Duodenal mucosa (tissue), 2 donors: ENCODE data around the gene POU6F1.

Source experiments
- H3K27ac ChIP-seq: one replicate; pipeline ENCODE4 v1.7.0; 2013; ENCODE audit warnings: low read depth, low read length
- H3K27me3 ChIP-seq, 2 donors: one replicate each; pipeline ENCODE4 v1.7.0; 2013; ENCODE audit warnings: low read length in 2 of 2, control low read depth in 1 of 2; ENCODE audit not compliant: insufficient read depth in 2 of 2, control insufficient read depth in 1 of 2
- H3K36me3 ChIP-seq, 2 donors: one replicate each; pipeline ENCODE4 v1.7.0; 2013; ENCODE audit warnings: low read length in 2 of 2, control low read depth in 1 of 2; ENCODE audit not compliant: insufficient read depth in 2 of 2, control insufficient read depth in 1 of 2
- H3K4me1 ChIP-seq, 2 donors: one replicate each; pipeline ENCODE4 v1.7.0; 2013; ENCODE audit warnings: low read length in 2 of 2, control low read depth in 1 of 2; ENCODE audit not compliant: insufficient read depth in 2 of 2, control insufficient read depth in 1 of 2
- H3K4me3 ChIP-seq, 2 donors: one replicate each; pipeline ENCODE4 v1.7.0; 2013; ENCODE audit warnings: low read length in 2 of 2, low read depth in 1 of 2
- H3K9ac ChIP-seq, 2 donors: one replicate each; pipeline ENCODE4 v1.7.0; 2013; ENCODE audit warnings: low read length in 2 of 2, low read depth in 1 of 2
- H3K9me3 ChIP-seq, 2 donors: one replicate each; pipeline ENCODE4 v1.7.0; 2013; ENCODE audit warnings: low read length in 2 of 2, control low read depth in 1 of 2; ENCODE audit not compliant: control insufficient read depth in 1 of 2

The POU6F1 gene

DNA sequence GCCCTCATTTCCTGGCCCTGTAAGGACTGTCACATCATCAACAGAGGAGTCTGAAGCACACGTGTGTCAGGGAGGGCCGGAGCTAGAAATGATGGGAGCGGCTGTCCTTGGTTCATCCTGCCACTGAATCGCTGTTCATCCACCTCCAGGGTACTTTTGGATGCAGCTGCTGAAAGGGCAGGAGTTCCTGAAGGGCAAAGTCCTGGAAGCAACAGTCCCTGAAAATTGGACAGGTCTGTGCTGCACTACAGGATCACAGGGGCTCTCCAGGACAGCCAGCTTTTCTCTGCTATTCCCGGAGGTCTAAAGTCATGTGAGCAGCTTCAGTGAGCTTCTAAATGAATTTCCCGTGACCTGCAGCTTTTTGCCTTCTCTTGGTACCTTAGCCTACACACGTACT is 17.7 kb downstream of the POU6F1 start:
- no peak overlapping the region for H3K27ac ChIP-seq
- no peak overlapping the region for H3K4me3 ChIP-seq
- H3K36me3 ChIP-seq, result no peaks in the 10 kb centered on the region
- no peaks in the 10 kb centered on the region for H3K4me1 ChIP-seq
- H3K27me3 ChIP-seq, result no peaks in the 10 kb centered on the region
- no peak overlapping the region for H3K9ac ChIP-seq
- no peaks in the 10 kb centered on the region for H3K9me3 ChIP-seq

DNA sequence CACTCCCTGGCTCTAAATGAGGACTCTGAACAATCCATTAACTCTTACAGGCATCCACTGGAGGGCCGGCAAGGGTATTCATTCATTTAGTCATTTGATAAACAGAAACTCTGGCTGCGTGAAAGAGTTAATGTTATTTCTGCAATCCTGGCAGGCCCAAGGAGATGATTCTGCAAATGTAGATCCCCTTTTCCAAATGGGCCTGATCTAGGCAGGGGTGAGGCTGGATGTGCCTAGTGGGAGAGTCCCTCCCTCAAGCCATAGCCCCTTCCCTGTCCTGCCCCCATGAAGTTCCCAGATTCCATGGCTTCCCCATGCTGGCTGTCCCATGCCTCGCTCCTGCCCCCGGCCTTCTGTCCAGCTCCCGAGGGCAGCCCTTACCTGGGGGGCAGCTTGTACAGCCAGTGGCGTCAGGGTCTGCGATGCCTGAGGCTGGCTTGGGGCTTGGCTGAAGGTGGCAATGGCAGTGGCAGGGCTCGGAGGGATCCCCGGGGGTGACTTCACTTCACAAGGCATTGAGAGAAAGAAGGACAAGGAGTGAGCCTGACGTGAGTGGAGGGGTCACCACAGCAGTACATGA is 18.4 kb downstream of the POU6F1 start:
- Histone ChIP-seq H3K4me1 (no peaks in the 10 kb centered on the region), H3K27ac (no peak overlapping the region), H3K9me3 (no peaks in the 10 kb centered on the region), H3K9ac (no peak overlapping the region), H3K4me3 (no peak overlapping the region), H3K27me3 (no peaks in the 10 kb centered on the region), H3K36me3 (no peaks in the 10 kb centered on the region)

DNA sequence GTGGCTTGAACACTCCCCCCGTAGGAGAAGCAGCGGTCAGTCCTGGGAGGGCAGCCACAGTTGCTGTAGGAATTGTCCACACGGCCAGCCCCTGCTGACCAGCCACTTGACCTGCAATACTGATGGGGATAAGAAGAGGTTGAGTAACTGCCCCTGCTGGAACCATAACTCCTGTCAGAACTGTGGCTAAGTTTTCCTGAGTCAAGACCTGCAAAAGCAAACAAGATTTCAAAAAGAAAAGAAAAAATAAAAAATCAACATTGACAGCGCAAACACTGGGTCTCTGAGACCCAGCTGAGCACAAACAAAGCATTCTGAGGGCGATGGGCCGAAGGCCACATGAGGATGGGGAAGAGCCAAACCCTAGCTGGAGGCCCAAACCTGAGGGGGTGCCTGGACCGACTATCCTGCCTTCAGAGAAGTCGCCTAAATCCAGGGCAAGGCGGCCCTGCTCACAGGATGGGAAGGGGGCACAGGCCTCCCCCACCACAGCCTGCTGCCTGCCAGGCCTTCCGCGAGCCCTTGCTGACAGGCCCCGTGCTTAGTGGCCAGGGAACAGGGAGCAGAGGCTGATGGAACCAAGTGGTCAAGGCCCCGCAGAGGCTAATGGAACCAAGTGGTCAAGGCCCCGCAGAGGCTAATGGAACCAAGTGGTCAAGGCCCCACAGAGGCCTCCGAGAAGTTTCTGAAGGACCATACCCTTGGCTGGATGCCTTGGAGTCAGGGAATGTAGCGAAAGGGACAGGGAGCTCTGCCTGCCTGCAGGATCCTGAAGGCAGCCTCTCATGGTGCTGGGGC is 19.1 kb downstream of the POU6F1 start:
- H3K4me3 ChIP-seq, result no peak overlapping the region
- no peaks in the 10 kb centered on the region for H3K27me3 ChIP-seq
- H3K36me3 ChIP-seq, result no peaks in the 10 kb centered on the region
- no peak overlapping the region for H3K27ac ChIP-seq
- no peak overlapping the region for H3K9ac ChIP-seq
- H3K4me1 ChIP-seq, result no peaks in the 10 kb centered on the region
- no peaks in the 10 kb centered on the region for H3K9me3 ChIP-seq

DNA sequence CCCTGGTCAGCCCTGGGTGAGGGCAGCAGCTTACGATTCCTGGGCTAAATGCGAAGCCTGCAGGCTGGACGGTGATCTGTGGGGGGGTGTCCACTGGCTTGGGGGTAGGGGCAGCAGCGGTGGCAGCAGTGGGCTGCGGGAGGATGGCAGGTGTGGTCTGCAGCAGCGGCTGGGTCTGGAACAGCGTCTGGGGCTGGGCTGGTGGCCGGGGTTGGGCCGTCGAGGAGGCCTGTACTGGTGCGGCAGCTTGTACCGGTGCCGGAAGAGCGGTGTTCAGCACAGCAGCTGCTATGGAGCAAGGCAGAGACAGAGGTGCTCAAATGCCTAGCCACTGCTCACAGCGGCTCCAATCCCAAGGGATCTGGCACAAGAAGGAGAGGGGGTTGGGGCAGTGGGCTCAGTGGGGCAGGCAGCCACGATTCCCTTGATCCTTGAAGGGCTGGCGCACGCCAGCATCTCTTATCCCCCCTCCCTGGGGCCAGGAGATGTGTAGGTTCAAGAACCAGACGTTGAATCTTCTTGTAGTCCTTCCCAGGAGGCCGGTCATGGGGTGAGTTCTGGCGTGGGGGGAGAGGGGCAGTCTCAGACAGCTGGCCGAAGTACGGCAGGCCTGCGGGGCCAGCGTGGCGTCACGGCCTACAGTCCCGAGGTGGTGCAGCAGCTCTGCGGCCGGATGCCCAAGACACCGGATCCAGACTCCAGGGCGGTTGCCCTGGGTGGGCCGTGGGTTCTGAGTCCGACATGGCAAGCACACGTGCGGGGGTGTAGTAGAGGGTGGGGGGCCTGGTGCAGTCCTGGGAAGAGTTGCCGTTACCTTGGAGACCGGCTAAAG is 19.9 kb downstream of the POU6F1 start:
- no peak overlapping the region for H3K27ac ChIP-seq
- no peak overlapping the region for H3K9ac ChIP-seq
- H3K4me1 ChIP-seq, result no peaks in the 10 kb centered on the region
- no peak overlapping the region for H3K4me3 ChIP-seq
- H3K36me3 ChIP-seq, result no peaks in the 10 kb centered on the region
- H3K9me3 ChIP-seq, result no peaks in the 10 kb centered on the region
- no peaks in the 10 kb centered on the region for H3K27me3 ChIP-seq

DNA sequence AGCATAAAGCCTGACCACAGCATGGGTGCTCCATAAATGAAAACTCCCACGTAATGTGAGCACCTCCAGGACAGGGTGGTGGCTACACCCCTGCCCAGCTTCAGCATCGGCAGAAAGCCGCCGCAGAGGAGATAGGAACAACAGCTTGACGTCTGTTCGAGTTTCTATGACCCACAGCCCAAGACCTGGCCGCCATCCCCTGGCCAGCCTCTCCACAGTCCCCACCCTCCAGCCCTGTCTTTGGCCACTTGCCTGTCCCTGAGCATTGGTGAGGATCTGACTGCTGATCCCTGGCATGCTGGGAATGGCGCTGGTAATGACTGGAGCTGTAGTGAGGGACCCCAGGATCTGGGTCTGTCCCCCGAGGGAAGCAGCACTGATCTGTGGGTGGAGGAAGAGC is 21.3 kb downstream of the POU6F1 start:
- Histone ChIP-seq H3K27ac (no peak overlapping the region), H3K36me3 (no peaks in the 10 kb centered on the region)

GRCh38 chr12:51195841-51196240 is 22.0 kb downstream of the POU6F1 start:
- no peak overlapping the region for H3K4me3 ChIP-seq
- H3K36me3 ChIP-seq, result no peaks in the 10 kb centered on the region
- H3K9ac ChIP-seq, result no peak overlapping the region
- no peaks in the 10 kb centered on the region for H3K4me1 ChIP-seq
- no peaks in the 10 kb centered on the region for H3K27me3 ChIP-seq
- no peak overlapping the region for H3K27ac ChIP-seq
- no peaks in the 10 kb centered on the region for H3K9me3 ChIP-seq

More for the DNA sequence above, 21.3 kb downstream of the POU6F1 start:
- Histone ChIP-seq H3K27me3 (no peaks in the 10 kb centered on the region), H3K4me3 (no peak overlapping the region), H3K9ac (no peak overlapping the region), H3K9me3 (no peaks in the 10 kb centered on the region), H3K4me1 (no peaks in the 10 kb centered on the region)

- Histone ChIP-seq H3K9me3 (no peaks in the 10 kb centered on the region), H3K27ac (no peak overlapping the region), H3K9ac (no peak overlapping the region), H3K4me1 (no peaks in the 10 kb centered on the region), H3K36me3 (no peaks in the 10 kb centered on the region), H3K27me3 (no peaks in the 10 kb centered on the region), H3K4me3 (no peak overlapping the region)
Measured at GRCh38 chr12:51192284-51192671, 25.6 kb downstream of the POU6F1 start.

GRCh38 chr12:51191516-51192283 is 26.2 kb downstream of the POU6F1 start:
- Histone ChIP-seq H3K9me3 (no peaks in the 10 kb centered on the region), H3K4me1 (no peaks in the 10 kb centered on the region), H3K36me3 (no peaks in the 10 kb centered on the region), H3K4me3 (no peak overlapping the region), H3K27me3 (no peaks in the 10 kb centered on the region), H3K27ac (no peak overlapping the region), H3K9ac (no peak overlapping the region)

DNA sequence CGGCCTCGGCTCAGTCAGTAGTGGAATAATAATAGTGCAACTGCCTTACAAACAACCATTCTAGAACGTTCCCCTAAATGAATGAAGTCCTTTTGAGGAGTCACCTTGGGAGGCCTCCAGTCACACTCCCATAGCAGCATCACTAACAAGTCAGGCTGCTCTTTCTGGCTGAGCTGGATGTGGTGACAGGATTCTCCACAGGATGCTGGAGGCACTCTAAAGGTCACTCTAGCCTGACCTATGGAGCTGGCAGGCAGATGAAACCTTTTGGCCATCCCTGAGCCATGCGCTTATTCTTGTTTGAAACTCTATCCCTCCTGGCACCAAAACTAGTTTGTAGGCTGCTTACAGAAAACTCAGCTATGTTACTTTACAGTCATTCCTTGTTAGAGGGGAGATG is 27.0 kb downstream of the POU6F1 start:
- Histone ChIP-seq H3K27ac (no peak overlapping the region), H3K9me3 (no peaks in the 10 kb centered on the region), H3K9ac (no peak overlapping the region), H3K27me3 (no peaks in the 10 kb centered on the region), H3K4me3 (no peak overlapping the region), H3K36me3 (no peaks in the 10 kb centered on the region), H3K4me1 (no peaks in the 10 kb centered on the region)
